HepG2 (cell line): Measurements from ENCODE around the gene SYVN1. TPM values are rescaled to one million over a fixed set of nuclear protein-coding genes. Genes with fewer than 3 reads are reported as not detected.

Source experiments
- MNT ChIP-seq: fragments of 450-650 bp; IDR thresholded peaks from 2 replicates; pipeline ENCODE4 v1.6.1; 2016
- NR1H2 ChIP-seq: sonication (generic); formaldehyde crosslinking; IDR thresholded peaks from 2 replicates; pipeline ENCODE4 v1.8.1; 2022; ENCODE audit warnings: low read depth, missing genetic modification reagents, borderline replicate concordance
- PHF20 ChIP-seq: sonication (generic); formaldehyde crosslinking; IDR thresholded peaks from 2 replicates; pipeline ENCODE4 v1.5.0; 2020; ENCODE audit warnings: mild to moderate bottlenecking, missing genetic modification reagents
- RCOR2 ChIP-seq: IDR thresholded peaks from 2 replicates; pipeline ENCODE4 v1.6.1; 2016; ENCODE audit warnings: missing biosample characterization, missing genetic modification reagents
- SALL1 ChIP-seq: sonication (generic); formaldehyde crosslinking; IDR thresholded peaks from 2 replicates; pipeline ENCODE4 v1.8.0; 2022; ENCODE audit warnings: mild to moderate bottlenecking, missing genetic modification reagents
- SMAD3 ChIP-seq: sonication (generic); formaldehyde crosslinking; IDR thresholded peaks from 2 replicates; pipeline ENCODE4 v1.4.0; 2020; ENCODE audit warnings: missing genetic modification reagents
- SRSF4 ChIP-seq: fragments of 200-400 bp; formaldehyde crosslinking; IDR thresholded peaks from one replicate; pipeline ENCODE4 v1.6.1; 2018; ENCODE audit warnings: mild to moderate bottlenecking, low read depth, low read length, moderate library complexity; ENCODE audit not compliant: poor library complexity, severe bottlenecking
- ZBTB7B ChIP-seq: sonication (generic); formaldehyde crosslinking; IDR thresholded peaks from 2 replicates; pipeline ENCODE4 v1.4.0; 2020; ENCODE audit warnings: missing genetic modification reagents
- ZFP36L1 ChIP-seq: sonication (generic); formaldehyde crosslinking; IDR thresholded peaks from 2 replicates; pipeline ENCODE4 v1.8.0; 2022; ENCODE audit warnings: mild to moderate bottlenecking, missing genetic modification reagents, moderate library complexity
- ZFP36L2 ChIP-seq: sonication (generic); formaldehyde crosslinking; IDR thresholded peaks from 2 replicates; pipeline ENCODE4 v1.4.0; 2020; ENCODE audit warnings: missing genetic modification reagents
- ZHX2 ChIP-seq, 2 experiments: sonication (generic) in 1 of 2; formaldehyde crosslinking in 1 of 2; IDR thresholded peaks; 2 replicates each; pipeline versions ENCODE4 v1.6.1 to v1.9.0; 2014 to 2022; ENCODE audit warnings: antibody characterized with exemption in 1 of 2, borderline replicate concordance in 1 of 2, inconsistent platforms in 1 of 2, low read depth in 1 of 2, missing genetic modification reagents in 1 of 2
- ZNF230 ChIP-seq: sonication (generic); formaldehyde crosslinking; IDR thresholded peaks from 2 replicates; pipeline ENCODE4 v1.4.0; 2020; ENCODE audit warnings: mild to moderate bottlenecking, missing genetic modification reagents
- ZNF263 ChIP-seq: sonication (generic); formaldehyde crosslinking; IDR thresholded peaks from 2 replicates; pipeline ENCODE4 v1.4.0; 2020; ENCODE audit warnings: missing genetic modification reagents
- ZNF652 ChIP-seq: IDR thresholded peaks from 2 replicates; pipeline ENCODE4 v1.6.1; 2016; ENCODE audit warnings: low read depth, borderline replicate concordance
- ZNF770 ChIP-seq: sonication (generic); formaldehyde crosslinking; IDR thresholded peaks from 2 replicates; pipeline ENCODE4 v1.5.0; 2020; ENCODE audit warnings: mild to moderate bottlenecking, missing genetic modification reagents
- ZXDC ChIP-seq: sonication (generic); formaldehyde crosslinking; IDR thresholded peaks from 2 replicates; pipeline ENCODE4 v1.5.0; 2020; ENCODE audit warnings: mild to moderate bottlenecking, missing genetic modification reagents
- polyA plus RNA-seq, 8 experiments: library from polyadenylated mRNA; depleted of rRNA in 3 of 8; stranded (reverse) in 7 of 8; unstranded in 1 of 8; fragments of >200 nt; fragmentation: Illumina TruSeq in 4 of 8; extraction: Trizol in 4 of 8; gene quantifications; 2 replicates each; pipeline versions ENCODE4 v1.2.1 to v1.2.3, GENCODE V29; 2011 to 2016; ENCODE audit warnings: low read depth in 4 of 8, missing spikeins in 1 of 8, mixed read lengths in 1 of 8; ENCODE audit not compliant: insufficient read depth in 1 of 8
- total RNA-seq, 5 experiments: library from RNA; depleted of rRNA; stranded (reverse); fragments of >200 nt; fragmentation: Illumina TruSeq; extraction: Trizol; gene quantifications; 2 replicates each; pipeline ENCODE4 v1.2.3, GENCODE V29; 2016; ENCODE audit warnings: low read depth in 1 of 5

Gene SYVN1
- total and polyA plus RNA-seq, 2 of the 13 experiments (the other 11 are each of a cell fraction or from before 2014, with no cell fraction given), result 10.3 to 22.5 TPM

GRCh38 chr11:65182258-65183170 lies 48.2 kb upstream of the SYVN1 start (continued):
- TF ChIP-seq ZNF770 (CRISPR knock-in tag), result no peak
- TF ChIP-seq ZFP36L2 (CRISPR knock-in tag), result no peak
- TF ChIP-seq ZNF652, result no peak
- TF ChIP-seq ZFP36L1 (CRISPR knock-in tag), result no peak
- no peak for TF ChIP-seq ZBTB7B (CRISPR knock-in tag)
- no peak for TF ChIP-seq SRSF4
- no peak for TF ChIP-seq ZXDC (CRISPR knock-in tag)
- no peak for TF ChIP-seq SMAD3 (CRISPR knock-in tag)
- no peak for TF ChIP-seq ZNF230 (CRISPR knock-in tag)
- TF ChIP-seq SALL1 (CRISPR knock-in tag), result no peak
- no peak for TF ChIP-seq NR1H2 (CRISPR knock-in tag)
- TF ChIP-seq RCOR2 (CRISPR knock-in tag), result no peak
- no peak for TF ChIP-seq PHF20 (CRISPR knock-in tag)
- peak; percentile 7; the same call in 1 of the 2 replicates for TF ChIP-seq ZNF263 (CRISPR knock-in tag)
- TF ChIP-seq MNT, result no peak
- TF ChIP-seq ZHX2 (IDR thresholded peaks at IDR 0.05; ENCODE audit: low read depth), result no peak
- TF ChIP-seq ZHX2 (CRISPR knock-in tag; IDR thresholded peaks at IDR 0.05; ENCODE audit: borderline replicate concordance), result no peak
